ENCODE data around the gene GMDS. TPM values are rescaled to one million over a fixed set of nuclear protein-coding genes. Genes with fewer than 3 reads are reported as not detected.

GMDS gene
- total RNA-seq, 2 donors from 2014 or later = 25.4 to 29.5 TPM

DNA sequence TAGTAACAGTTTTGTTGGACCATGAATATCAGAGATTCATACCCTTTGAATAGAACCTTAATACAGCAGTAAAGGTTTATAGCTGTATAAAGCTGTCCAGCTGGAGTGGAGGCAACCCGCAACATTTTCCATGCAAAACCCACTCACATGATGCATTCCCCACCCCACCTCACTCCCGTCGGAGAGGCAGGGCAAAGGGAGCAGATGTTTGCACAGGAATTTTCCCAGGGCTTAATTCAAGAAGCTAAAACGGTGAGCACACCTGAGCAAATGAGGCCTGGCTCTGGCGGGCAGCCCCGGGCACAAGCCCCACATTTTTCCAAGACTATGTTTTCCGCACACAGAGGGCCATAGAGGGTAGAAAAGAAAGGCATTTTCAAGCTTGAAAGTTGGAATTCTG lies 444.0 kb downstream of the GMDS start:
- H3K9me3 Mint-ChIP-seq = no peaks in the 10 kb centered on the region
- H3K4me3 Mint-ChIP-seq = no peak overlapping the region
- WGBS, 2 experiments (ENCODE audit: insufficient coverage in 1 of 2, insufficient read length in 1 of 2) = 89 to 90% methylated on average over 3 to 7 of the region's 7 CpGs
- Histone ChIP-seq H3K27ac (ENCODE audit: low read depth, low read length) (no peak overlapping the region), H3K4me1 (ENCODE audit: control insufficient read depth, insufficient read depth, low read length) (no peaks in the 10 kb centered on the region), H3K9me3 (ENCODE audit: control insufficient read depth, low read length) (no peaks in the 10 kb centered on the region), H3K36me3 (ENCODE audit: control insufficient read depth, insufficient read depth, low read length) (no peaks in the 10 kb centered on the region), H3K4me3 (ENCODE audit: low read length) (no peak overlapping the region), H3K9ac (ENCODE audit: extremely low read depth, low read length, poor library complexity, severe bottlenecking) (no peak overlapping the region), H3K27me3 (ENCODE audit: control insufficient read depth, insufficient read depth, low read length, poor library complexity, severe bottlenecking) (no peaks in the 10 kb centered on the region)
- TF ChIP-seq, protein P1, sequence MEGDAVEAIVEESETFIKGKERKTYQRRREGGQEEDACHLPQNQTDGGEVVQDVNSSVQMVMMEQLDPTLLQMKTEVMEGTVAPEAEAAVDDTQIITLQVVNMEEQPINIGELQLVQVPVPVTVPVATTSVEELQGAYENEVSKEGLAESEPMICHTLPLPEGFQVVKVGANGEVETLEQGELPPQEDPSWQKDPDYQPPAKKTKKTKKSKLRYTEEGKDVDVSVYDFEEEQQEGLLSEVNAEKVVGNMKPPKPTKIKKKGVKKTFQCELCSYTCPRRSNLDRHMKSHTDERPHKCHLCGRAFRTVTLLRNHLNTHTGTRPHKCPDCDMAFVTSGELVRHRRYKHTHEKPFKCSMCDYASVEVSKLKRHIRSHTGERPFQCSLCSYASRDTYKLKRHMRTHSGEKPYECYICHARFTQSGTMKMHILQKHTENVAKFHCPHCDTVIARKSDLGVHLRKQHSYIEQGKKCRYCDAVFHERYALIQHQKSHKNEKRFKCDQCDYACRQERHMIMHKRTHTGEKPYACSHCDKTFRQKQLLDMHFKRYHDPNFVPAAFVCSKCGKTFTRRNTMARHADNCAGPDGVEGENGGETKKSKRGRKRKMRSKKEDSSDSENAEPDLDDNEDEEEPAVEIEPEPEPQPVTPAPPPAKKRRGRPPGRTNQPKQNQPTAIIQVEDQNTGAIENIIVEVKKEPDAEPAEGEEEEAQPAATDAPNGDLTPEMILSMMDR (conservative IDR thresholded peaks at IDR 0.05) = no peak
- no peak overlapping the region for H3K27ac Mint-ChIP-seq
- DNase-seq = no peak
- no peaks in the 10 kb centered on the region for H3K27me3 Mint-ChIP-seq (ENCODE audit: insufficient read depth)
- no peaks in the 10 kb centered on the region for H3K36me3 Mint-ChIP-seq (ENCODE audit: low read depth)
- H3K4me1 Mint-ChIP-seq = peaks cover 17% of the 10 kb centered on the region

DNA sequence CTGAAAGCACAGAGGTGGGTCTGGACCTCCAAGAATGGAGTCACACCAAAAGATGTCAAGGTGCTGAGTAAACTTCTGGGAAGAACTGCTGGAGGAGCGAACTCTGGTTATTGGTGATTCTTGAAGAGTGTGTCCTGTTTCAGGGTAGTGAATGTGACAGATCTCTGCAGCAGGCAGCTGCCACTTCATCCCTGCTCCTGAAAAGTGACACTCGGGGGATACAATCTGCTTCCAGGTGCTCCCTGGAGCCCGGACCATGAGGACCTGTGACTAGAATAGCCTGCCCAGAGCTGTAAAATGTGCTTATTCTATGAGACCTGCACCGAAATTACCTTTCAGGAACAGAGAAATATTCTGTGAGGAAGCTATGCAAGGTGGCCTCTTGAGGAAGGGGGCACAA lies 444.6 kb downstream of the GMDS start:
- H3K36me3 Mint-ChIP-seq (ENCODE audit: low read depth) = no peaks in the 10 kb centered on the region
- H3K4me3 Mint-ChIP-seq = no peak overlapping the region
- H3K4me3 ChIP-seq (ENCODE audit: low read length) = no peak overlapping the region
- H3K4me1 ChIP-seq (ENCODE audit: control insufficient read depth, insufficient read depth, low read length) = no peaks in the 10 kb centered on the region
- H3K9ac ChIP-seq (ENCODE audit: extremely low read depth, low read length, poor library complexity, severe bottlenecking) = no peak overlapping the region
- H3K27me3 Mint-ChIP-seq (ENCODE audit: insufficient read depth) = no peaks in the 10 kb centered on the region
- H3K27me3 ChIP-seq (ENCODE audit: control insufficient read depth, insufficient read depth, low read length, poor library complexity, severe bottlenecking) = no peaks in the 10 kb centered on the region
- H3K36me3 ChIP-seq (ENCODE audit: control insufficient read depth, insufficient read depth, low read length) = no peaks in the 10 kb centered on the region
- no peak overlapping the region for H3K27ac ChIP-seq (ENCODE audit: low read depth, low read length)
- no peak overlapping the region for H3K27ac Mint-ChIP-seq
- peaks cover 20% of the 10 kb centered on the region for H3K4me1 Mint-ChIP-seq
- H3K9me3 Mint-ChIP-seq = no peaks in the 10 kb centered on the region
- TF ChIP-seq, protein P1 (conservative IDR thresholded peaks at IDR 0.05) = no peak
- no peak for DNase-seq
- WGBS, 2 experiments (ENCODE audit: insufficient coverage in 1 of 2, insufficient read length in 1 of 2) = 91 to 92% methylated on average over 3 to 4 of the region's 4 CpGs
- no peaks in the 10 kb centered on the region for H3K9me3 ChIP-seq (ENCODE audit: control insufficient read depth, low read length)

DNA sequence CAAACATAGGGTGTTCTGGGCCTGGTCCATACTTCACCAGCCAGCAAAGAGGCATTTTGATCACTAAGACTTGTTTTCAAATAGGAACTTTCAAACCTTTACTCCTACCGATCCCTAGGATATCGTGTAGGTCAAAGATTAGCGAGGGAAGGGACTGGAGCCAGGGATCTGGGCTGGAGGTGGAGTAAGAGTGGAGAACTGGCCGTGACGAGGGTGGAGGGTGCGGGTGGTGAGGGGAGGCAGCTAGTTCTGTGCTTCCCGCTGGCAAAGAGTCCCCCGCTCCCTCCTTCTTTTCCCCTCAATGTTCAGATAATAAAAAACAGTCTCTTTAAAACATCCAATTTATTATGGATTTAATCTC lies 446.5 kb downstream of the GMDS start:
- Mint-ChIP-seq H3K36me3 (ENCODE audit: low read depth) (no peaks in the 10 kb centered on the region), H3K4me3 (no peak overlapping the region), H3K9me3 (no peaks in the 10 kb centered on the region), H3K4me1 (peaks cover 16% of the 10 kb centered on the region), H3K27ac (no peak overlapping the region), H3K27me3 (ENCODE audit: insufficient read depth) (no peaks in the 10 kb centered on the region)
- Histone ChIP-seq H3K27me3 (ENCODE audit: control insufficient read depth, insufficient read depth, low read length, poor library complexity, severe bottlenecking) (no peaks in the 10 kb centered on the region), H3K9ac (ENCODE audit: extremely low read depth, low read length, poor library complexity, severe bottlenecking) (no peak overlapping the region), H3K4me1 (ENCODE audit: control insufficient read depth, insufficient read depth, low read length) (no peaks in the 10 kb centered on the region), H3K9me3 (ENCODE audit: control insufficient read depth, low read length) (no peaks in the 10 kb centered on the region), H3K27ac (ENCODE audit: low read depth, low read length) (no peak overlapping the region), H3K36me3 (ENCODE audit: control insufficient read depth, insufficient read depth, low read length) (no peaks in the 10 kb centered on the region), H3K4me3 (ENCODE audit: low read length) (no peak overlapping the region)
- no peak for DNase-seq
- TF ChIP-seq, protein P1 (conservative IDR thresholded peaks at IDR 0.05) = no peak
- WGBS, 2 experiments (ENCODE audit: insufficient coverage in 1 of 2, insufficient read length in 1 of 2) = 93% methylated on average over 8 of the region's 8 CpGs; no CpG with 5 or more reads in 1 of the 2 experiments

Measured in endodermal cell (in vitro differentiated cells).